BJ (cell line): ENCODE results near the gene MCTP1. TPM values are rescaled to one million over a fixed set of nuclear protein-coding genes. Genes with fewer than 3 reads are reported as not detected.
"Not testable (repeated sequence)": the region's sequence is repeated elsewhere in the genome, so short reads cannot be mapped to it uniquely, and the experiment has no call there.

Experiments used
- CTCF ChIA-PET: fragments of 350-600 bp; formaldehyde crosslinking; extraction: SDS; loops from one replicate; lab custom pipeline; 2021; ENCODE audit warnings: antibody characterized with exemption, inconsistent platforms; lab: Yijun Ruan, JAX
- POLR2A ChIA-PET: fragments of 300-600 bp; sonication (Branson Sonifier 250); formaldehyde crosslinking; extraction: SDS; loops from one replicate; lab custom pipeline; 2021; ENCODE audit warnings: antibody characterized with exemption; lab: Charles Lee
- DNase-seq: peaks from one replicate; pipeline ENCODE4 v3.0.0-alpha.2; 2011; ENCODE audit warnings: low read depth
- H3K27me3 ChIP-seq: 2 replicates; pipeline ENCODE4 v1.6.0; 2011; ENCODE audit warnings: low read length; ENCODE audit not compliant: control insufficient read depth, insufficient read depth
- H3K36me3 ChIP-seq: 2 replicates; pipeline ENCODE4 v1.5.1; 2011; ENCODE audit warnings: low read length; ENCODE audit not compliant: control insufficient read depth, insufficient read depth
- H3K4me3 ChIP-seq: 2 replicates; pipeline ENCODE4 v1.5.1; 2011; ENCODE audit warnings: low read depth, mild to moderate bottlenecking, control low read depth, low read length
- CTCF ChIP-seq: IDR thresholded peaks from 2 replicates; pipeline ENCODE4 v1.5.1; 2011; ENCODE audit warnings: low read depth, mild to moderate bottlenecking, control low read depth, inconsistent platforms, low read length, moderate library complexity; ENCODE audit not compliant: insufficient read depth
- polyA plus RNA-seq: library from polyadenylated mRNA; depleted of rRNA; stranded (reverse); fragments of >200 nt; gene quantifications from 2 replicates; pipeline ENCODE4 v1.2.3, GENCODE V29; 2011

The MCTP1 gene
- polyA plus RNA-seq, 1 experiment = 0.02 TPM

- no peak overlapping the region for H3K4me3 ChIP-seq
- TF ChIP-seq CTCF = no peak
- H3K27me3 ChIP-seq = no peaks in the 10 kb centered on the region
- no peak for DNase-seq
- ChIA-PET POLR2A (no interaction called here), CTCF (no interaction called here)
- H3K36me3 ChIP-seq = no peaks in the 10 kb centered on the region
These were observed 133.2 kb downstream of the MCTP1 start for GRCh38 chr5:95151694-95152093.

- POLR2A ChIA-PET = no interaction called here
These were observed 135.5 kb downstream of the MCTP1 start for GRCh38 chr5:95149387-95149786.

GRCh38 chr5:95148453-95148852, 136.4 kb downstream of the MCTP1 start:
- ChIA-PET POLR2A (no interaction called here), CTCF (no interaction called here)
- no peak for DNase-seq
- no peak for TF ChIP-seq CTCF
- Histone ChIP-seq H3K36me3 (no peaks in the 10 kb centered on the region), H3K27me3 (no peaks in the 10 kb centered on the region), H3K4me3 (no peak overlapping the region)

More at GRCh38 chr5:95149387-95149786, 135.5 kb downstream of the MCTP1 start:
- no peak for TF ChIP-seq CTCF
- no peak for DNase-seq
- no peaks in the 10 kb centered on the region for H3K36me3 ChIP-seq
- H3K4me3 ChIP-seq = no peak overlapping the region
- CTCF ChIA-PET = no interaction called here
- no peaks in the 10 kb centered on the region for H3K27me3 ChIP-seq

- DNase-seq, H3K36me3 ChIP-seq, H3K4me3 ChIP-seq, CTCF ChIA-PET, H3K27me3 ChIP-seq, POLR2A ChIA-PET: not testable (repeated sequence)
These were observed 141.0 kb downstream of the MCTP1 start for GRCh38 chr5:95143858-95144257.

GRCh38 chr5:95142145-95142544, 142.7 kb downstream of the MCTP1 start:
- H3K36me3 ChIP-seq = no peaks in the 10 kb centered on the region
- POLR2A ChIA-PET = no interaction called here
- H3K27me3 ChIP-seq = no peaks in the 10 kb centered on the region
- CTCF ChIA-PET = no interaction called here
- TF ChIP-seq CTCF = no peak
- no peak overlapping the region for H3K4me3 ChIP-seq
- no peak for DNase-seq

GRCh38 chr5:95141141-95141540, 143.8 kb downstream of the MCTP1 start:
- H3K27me3 ChIP-seq = no peaks in the 10 kb centered on the region
- no peak overlapping the region for H3K4me3 ChIP-seq
- ChIA-PET POLR2A (no interaction called here), CTCF (no interaction called here)
- no peak for TF ChIP-seq CTCF
- no peaks in the 10 kb centered on the region for H3K36me3 ChIP-seq
- no peak for DNase-seq
